GM08714 (cell line): ENCODE results near the gene SLC44A1.

ENCODE experiments used
- H3K4me3 ChIP-seq: fragments of 200-500 bp; sonication (Bioruptor generic); 2 replicates; pipeline ENCODE4 v1.5.1; 2014; ENCODE audit warnings: mild to moderate bottlenecking, low read length, inconsistent platforms
- ZNF274 ChIP-seq: IDR thresholded peaks from 2 replicates; pipeline ENCODE4 v1.6.1; 2012; ENCODE audit warnings: mild to moderate bottlenecking, low read depth, low read length

Gene SLC44A1

GRCh38 chr9:105244003-105244733 lies at the start of gene SLC44A1:
Gene SLC44A1, plus strand, starts transcription at chr9:105244651. Its CDS starts 218 bp downstream, at chr9:105244869.
- H3K4me3 ChIP-seq: peak within 1 kb of the TSS; percentile 67
- no peak for TF ChIP-seq ZNF274

GRCh38 chr9:105195259-105195658 lies 49.2 kb upstream of the SLC44A1 start:
- no peak for TF ChIP-seq ZNF274

GRCh38 chr9:105198023-105198422 lies 46.4 kb upstream of the SLC44A1 start:
- H3K4me3 ChIP-seq: no peak overlapping the region
- no peak for TF ChIP-seq ZNF274

More at GRCh38 chr9:105195259-105195658, 49.2 kb upstream of the SLC44A1 start:
- no peak overlapping the region for H3K4me3 ChIP-seq

- TF ChIP-seq ZNF274: no peak
- H3K4me3 ChIP-seq: no peak overlapping the region
Observed at GRCh38 chr9:105198865-105199264, 45.6 kb upstream of the SLC44A1 start.

- TF ChIP-seq ZNF274: no peak
- no peak overlapping the region for H3K4me3 ChIP-seq
Observed at GRCh38 chr9:105204416-105204815, 40.0 kb upstream of the SLC44A1 start.

GRCh38 chr9:105205787-105206495 lies 38.5 kb upstream of the SLC44A1 start:
- no peak overlapping the region for H3K4me3 ChIP-seq

GRCh38 chr9:105206496-105206820 lies 38.0 kb upstream of the SLC44A1 start:
- TF ChIP-seq ZNF274: no peak
- H3K4me3 ChIP-seq: no peak overlapping the region

More at GRCh38 chr9:105205787-105206495, 38.5 kb upstream of the SLC44A1 start:
- TF ChIP-seq ZNF274: no peak

GRCh38 chr9:105206821-105207699 lies 37.4 kb upstream of the SLC44A1 start:
- TF ChIP-seq ZNF274: no peak
- no peak overlapping the region for H3K4me3 ChIP-seq

- H3K4me3 ChIP-seq: no peak overlapping the region
- TF ChIP-seq ZNF274: no peak
Observed at GRCh38 chr9:105216440-105217178, 27.8 kb upstream of the SLC44A1 start.

- TF ChIP-seq ZNF274: no peak
- no peak overlapping the region for H3K4me3 ChIP-seq
Observed at GRCh38 chr9:105218673-105219072, 25.8 kb upstream of the SLC44A1 start.

- TF ChIP-seq ZNF274: no peak
- H3K4me3 ChIP-seq: no peak overlapping the region
Observed at GRCh38 chr9:105219291-105219805, 25.1 kb upstream of the SLC44A1 start.

- H3K4me3 ChIP-seq: no peak overlapping the region
- TF ChIP-seq ZNF274: no peak
Observed at GRCh38 chr9:105220451-105220850, 24.0 kb upstream of the SLC44A1 start.

- TF ChIP-seq ZNF274: no peak
- H3K4me3 ChIP-seq: no peak overlapping the region
Observed at GRCh38 chr9:105223544-105224140, 20.8 kb upstream of the SLC44A1 start.
